ENCODE data around the gene CALML5.

The CALML5 gene

GRCh38 chr10:5477948-5478693, 21.2 kb downstream of the CALML5 start (continued):
- no peak for TF ChIP-seq REPIN1 (tag by site-specific recombination; IDR thresholded peaks at IDR 0.05; ENCODE audit: low read depth)
- no peak for TF ChIP-seq ZNF785 (tag by site-specific recombination; IDR thresholded peaks at IDR 0.05)
- no peak for TF ChIP-seq ZSCAN5A (tag by site-specific recombination; IDR thresholded peaks at IDR 0.05)

GRCh38 chr10:5476918-5477525, 22.3 kb downstream of the CALML5 start:
- ChIA-PET POLR2A (no interaction called here), CTCF (interaction anchor here (0.6 kb wide), 2 partner anchors 45 to 1058 kb away, joined by 3 read pairs; no protein-coding TSS in a partner anchor)
- Histone ChIP-seq H3K4me1 (ENCODE audit: control insufficient read depth, insufficient read depth, low read length) (no peaks in the 10 kb centered on the region), H3K36me3 (ENCODE audit: control insufficient read depth in 2 of 2, insufficient read depth in 1 of 2, low read length in 2 of 2) (no peaks in the 10 kb centered on the region), H3K4me3 (ENCODE audit: low read depth, low read length) (no peak overlapping the region), H3K9me3 (ENCODE audit: control insufficient read depth, insufficient read depth, low read depth, low read length) (no peaks in the 10 kb centered on the region), H3K27ac (ENCODE audit: extremely low read depth, low read depth, low read length) (no peak overlapping the region)
- TF ChIP-seq ZNF114 (tag by site-specific recombination; IDR thresholded peaks at IDR 0.05) (no peak), ZNF580 (tag by site-specific recombination; IDR thresholded peaks at IDR 0.05) (no peak), ZNF768 (tag by site-specific recombination; IDR thresholded peaks at IDR 0.05) (no peak), ZNF23 (tag by site-specific recombination; IDR thresholded peaks at IDR 0.05; ENCODE audit: borderline replicate concordance) (no peak), ZNF2 (tag by site-specific recombination; IDR thresholded peaks at IDR 0.05) (no peak), ZNF701 (tag by site-specific recombination; IDR thresholded peaks at IDR 0.05) (no peak), YY1 (tag by site-specific recombination; IDR thresholded peaks at IDR 0.05) (no peak), TSHZ1 (tag by site-specific recombination; IDR thresholded peaks at IDR 0.05; ENCODE audit: borderline replicate concordance) (no peak), ZFP3 (tag by site-specific recombination; IDR thresholded peaks at IDR 0.05; ENCODE audit: low read depth) (no peak), ZNF610 (tag by site-specific recombination; IDR thresholded peaks at IDR 0.05; ENCODE audit: borderline replicate concordance) (no peak), ZSCAN5A (tag by site-specific recombination; IDR thresholded peaks at IDR 0.05) (no peak), ZNF354C (tag by site-specific recombination; IDR thresholded peaks at IDR 0.05; ENCODE audit: borderline replicate concordance, low read depth) (no peak), ZNF513 (tag by site-specific recombination; IDR thresholded peaks at IDR 0.05) (no peak), ZNF146 (tag by site-specific recombination; IDR thresholded peaks at IDR 0.05) (no peak), ZSCAN4 (tag by site-specific recombination; IDR thresholded peaks at IDR 0.05) (no peak), MYNN (tag by site-specific recombination; IDR thresholded peaks at IDR 0.05; ENCODE audit: borderline replicate concordance) (no peak), HIC1 (tag by site-specific recombination; IDR thresholded peaks at IDR 0.05) (no peak), ZNF704 (tag by site-specific recombination; IDR thresholded peaks at IDR 0.05) (no peak)
